HEK293 (cell line): Measurements from ENCODE around the gene POLL.

Experiments
- BCL11A ChIP-seq: fragments of 450-650 bp; formaldehyde crosslinking; IDR thresholded peaks from 2 replicates; pipeline ENCODE4 v1.5.1; 2016; ENCODE audit warnings: low read depth, missing biosample characterization, missing genetic modification characterization
- EGR2 ChIP-seq: fragments of 450-650 bp; formaldehyde crosslinking; IDR thresholded peaks from 2 replicates; pipeline ENCODE4 v1.5.1; 2016; ENCODE audit warnings: low read depth, missing biosample characterization, missing genetic modification characterization
- GLIS1 ChIP-seq: fragments of 450-650 bp; formaldehyde crosslinking; IDR thresholded peaks from 2 replicates; pipeline ENCODE4 v1.5.1; 2016; ENCODE audit warnings: missing biosample characterization, missing genetic modification characterization
- REPIN1 ChIP-seq: fragments of 450-650 bp; formaldehyde crosslinking; IDR thresholded peaks from 2 replicates; pipeline ENCODE4 v1.5.1; 2017; ENCODE audit warnings: missing biosample characterization, missing genetic modification characterization, low read depth
- SCRT1 ChIP-seq: fragments of 450-650 bp; formaldehyde crosslinking; IDR thresholded peaks from 2 replicates; pipeline ENCODE4 v1.5.1; 2016; ENCODE audit warnings: missing biosample characterization, missing genetic modification characterization, borderline replicate concordance
- TSHZ1 ChIP-seq: fragments of 450-650 bp; formaldehyde crosslinking; IDR thresholded peaks from 2 replicates; pipeline ENCODE4 v1.5.1; 2016; ENCODE audit warnings: missing biosample characterization, missing genetic modification characterization, borderline replicate concordance
- ZBTB10 ChIP-seq: fragments of 450-650 bp; formaldehyde crosslinking; IDR thresholded peaks from 2 replicates; pipeline ENCODE4 v1.5.1; 2016; ENCODE audit warnings: missing biosample characterization, missing genetic modification characterization
- ZBTB20 ChIP-seq: fragments of 450-650 bp; formaldehyde crosslinking; IDR thresholded peaks from 2 replicates; pipeline ENCODE4 v1.5.1; 2016; ENCODE audit warnings: missing biosample characterization, missing genetic modification characterization
- ZBTB49 ChIP-seq: fragments of 450-650 bp; formaldehyde crosslinking; IDR thresholded peaks from 2 replicates; pipeline ENCODE4 v1.5.1; 2016; ENCODE audit warnings: missing biosample characterization, missing genetic modification characterization, low read depth
- ZFP69B ChIP-seq: fragments of 450-650 bp; formaldehyde crosslinking; IDR thresholded peaks from 2 replicates; pipeline ENCODE4 v1.5.1; 2016; ENCODE audit warnings: missing biosample characterization, missing genetic modification characterization
- ZNF138 ChIP-seq: fragments of 450-650 bp; formaldehyde crosslinking; IDR thresholded peaks from 2 replicates; pipeline ENCODE4 v1.5.1; 2016; ENCODE audit warnings: missing biosample characterization, missing genetic modification characterization, borderline replicate concordance
- ZNF155 ChIP-seq: fragments of 450-650 bp; formaldehyde crosslinking; IDR thresholded peaks from 2 replicates; pipeline ENCODE4 v1.5.1; 2016; ENCODE audit warnings: missing biosample characterization, missing genetic modification characterization
- ZNF157 ChIP-seq: fragments of 450-650 bp; formaldehyde crosslinking; IDR thresholded peaks from 2 replicates; pipeline ENCODE4 v1.5.1; 2016; ENCODE audit warnings: missing biosample characterization, missing genetic modification characterization
- ZNF184 ChIP-seq: fragments of 450-650 bp; IDR thresholded peaks from 2 replicates; pipeline ENCODE4 v1.5.1; 2018; ENCODE audit warnings: missing biosample characterization, mild to moderate bottlenecking, missing genetic modification characterization
- ZNF19 ChIP-seq: fragments of 450-650 bp; formaldehyde crosslinking; IDR thresholded peaks from 2 replicates; pipeline ENCODE4; 2016; ENCODE audit warnings: missing biosample characterization, missing genetic modification characterization, low read depth
- ZNF214 ChIP-seq: fragments of 450-650 bp; formaldehyde crosslinking; IDR thresholded peaks from 2 replicates; pipeline ENCODE4 v1.5.1; 2017; ENCODE audit warnings: missing biosample characterization, mild to moderate bottlenecking, missing genetic modification characterization, borderline replicate concordance
- ZNF221 ChIP-seq: fragments of 450-650 bp; formaldehyde crosslinking; IDR thresholded peaks from 2 replicates; pipeline ENCODE4 v1.5.1; 2017; ENCODE audit warnings: missing biosample characterization, missing genetic modification characterization, borderline replicate concordance
- ZNF26 ChIP-seq: fragments of 450-650 bp; formaldehyde crosslinking; IDR thresholded peaks from 2 replicates; pipeline ENCODE4 v1.5.1; 2016; ENCODE audit warnings: missing biosample characterization, missing genetic modification characterization
- ZNF266 ChIP-seq: fragments of 450-650 bp; formaldehyde crosslinking; IDR thresholded peaks from 2 replicates; pipeline ENCODE4 v1.5.1; 2016; ENCODE audit warnings: missing biosample characterization, missing genetic modification characterization, low read depth
- ZNF324 ChIP-seq: fragments of 450-650 bp; formaldehyde crosslinking; IDR thresholded peaks from 2 replicates; pipeline ENCODE4 v1.5.1; 2016; ENCODE audit warnings: missing biosample characterization, missing genetic modification characterization
- ZNF426 ChIP-seq: fragments of 450-650 bp; formaldehyde crosslinking; IDR thresholded peaks from 2 replicates; pipeline ENCODE4 v1.5.1; 2017; ENCODE audit warnings: missing biosample characterization, missing genetic modification characterization, mild to moderate bottlenecking, inconsistent platforms, moderate library complexity
- ZNF473 ChIP-seq: fragments of 450-650 bp; formaldehyde crosslinking; IDR thresholded peaks from 2 replicates; pipeline ENCODE4 v1.5.1; 2017; ENCODE audit warnings: missing biosample characterization, missing genetic modification characterization
- ZNF521 ChIP-seq: fragments of 450-650 bp; formaldehyde crosslinking; IDR thresholded peaks from 2 replicates; pipeline ENCODE4 v1.5.1; 2017; ENCODE audit warnings: missing biosample characterization, mild to moderate bottlenecking, missing genetic modification characterization
- ZNF624 ChIP-seq: fragments of 450-650 bp; formaldehyde crosslinking; IDR thresholded peaks from 2 replicates; pipeline ENCODE4 v1.5.1; 2017; ENCODE audit warnings: missing biosample characterization, missing genetic modification characterization
- ZNF660 ChIP-seq: fragments of 450-650 bp; IDR thresholded peaks from 2 replicates; pipeline ENCODE4 v1.5.1; 2018; ENCODE audit warnings: missing biosample characterization, mild to moderate bottlenecking, missing genetic modification characterization
- ZNF677 ChIP-seq: fragments of 450-650 bp; IDR thresholded peaks from 2 replicates; pipeline ENCODE4 v1.5.0; 2018; ENCODE audit warnings: missing biosample characterization, mild to moderate bottlenecking, missing genetic modification characterization, moderate library complexity
- ZNF747 ChIP-seq: fragments of 450-650 bp; formaldehyde crosslinking; IDR thresholded peaks from 2 replicates; pipeline ENCODE4 v1.5.1; 2016; ENCODE audit warnings: missing biosample characterization, missing genetic modification characterization
- ZSCAN4 ChIP-seq: fragments of 450-650 bp; formaldehyde crosslinking; IDR thresholded peaks from 2 replicates; pipeline ENCODE4 v1.5.1; 2017; ENCODE audit warnings: missing biosample characterization, missing genetic modification characterization

Gene POLL

GRCh38 chr10:101587725-101588653 is at the start of gene POLL, which contains the start of gene DPCD (continued):
- TF ChIP-seq BCL11A (tag by site-specific recombination) (peak; percentile 77; the same call in 1 of the 2 replicates), REPIN1 (tag by site-specific recombination) (no peak), ZNF26 (tag by site-specific recombination) (no peak), ZNF266 (tag by site-specific recombination) (no peak), ZFP69B (tag by site-specific recombination) (no peak), ZNF19 (tag by site-specific recombination) (no peak), ZNF660 (0 out of 2 replicates have a peak, but pooled peaks have one; percentile 18), GLIS1 (tag by site-specific recombination) (peak; percentile 69), ZNF155 (no peak), ZNF677 (tag by site-specific recombination) (no peak), ZNF324 (no peak), ZNF747 (tag by site-specific recombination) (no peak), ZNF138 (tag by site-specific recombination) (no peak), ZBTB49 (tag by site-specific recombination) (no peak), ZNF214 (tag by site-specific recombination) (no peak), TSHZ1 (no peak), SCRT1 (0 out of 2 replicates have a peak, but pooled peaks have one; percentile 30), ZSCAN4 (tag by site-specific recombination) (no peak), ZNF473 (tag by site-specific recombination) (no peak), ZBTB10 (tag by site-specific recombination) (peak; percentile 32; the same call in 1 of the 2 replicates), ZNF521 (tag by site-specific recombination) (no peak), EGR2 (tag by site-specific recombination) (no peak), ZNF624 (tag by site-specific recombination) (no peak), ZNF184 (tag by site-specific recombination) (no peak), ZNF426 (tag by site-specific recombination) (no peak), ZBTB20 (tag by site-specific recombination) (peak; percentile 69; the same call in 1 of the 2 replicates), ZNF157 (no peak), ZNF221 (no peak)
